Lower leg skin (tissue), 4 donors: Measurements from ENCODE around the gene CLMN. TPM values are rescaled to one million over a fixed set of nuclear protein-coding genes. Genes with fewer than 3 reads are reported as not detected.

ENCODE experiments used
- DNase-seq, 2 donors: peaks; one replicate each; pipeline ENCODE4 v3.0.0-alpha.2; 2019; ENCODE audit warnings: low spot score in 2 of 2
- H3K4me3 ChIP-seq: fragments of 200-600 bp; sonication (generic); 2 replicates; pipeline ENCODE4 v1.5.1; 2017; ENCODE audit warnings: mild to moderate bottlenecking, low read depth; ENCODE audit not compliant: poor library complexity, severe bottlenecking
- POLR2A ChIP-seq, 2 donors: fragments of 450-650 bp; IDR thresholded peaks; one replicate each; pipeline ENCODE4 v1.6.1; 2016 to 2017; ENCODE audit warnings: antibody characterized with exemption in 2 of 2, mild to moderate bottlenecking in 1 of 2, moderate library complexity in 1 of 2
- WGBS, 2 donors: methylation state at CpG; one replicate each; pipeline ENCODE4 v1.1.5; 2018; 5-methylcytosine and 5-hydroxymethylcytosine counted together
- intact Hi-C: fragments of 100-400 bp; cut with DNase I; formaldehyde crosslinking; loops from one replicate; pipeline ENCODE4 v1.15.0; 2023; ENCODE audit warnings: low total_unique reads
- total RNA-seq, 4 donors: library from RNA; depleted of rRNA; stranded (reverse); fragments of >200 nt; gene quantifications; one replicate each; pipeline ENCODE4 v1.1.0, GENCODE V29; 2016
- TF ChIP-seq, protein P1 (sequence below), 3 donors: fragments of 450-650 bp; IDR thresholded peaks; one replicate each; pipeline ENCODE4 v1.5.1; 2016; ENCODE audit warnings: antibody characterized with exemption in 3 of 3, mild to moderate bottlenecking in 3 of 3, moderate library complexity in 2 of 3

The CLMN gene
- total RNA-seq, 4 donors from 2014 or later = 5.6 to 7.6 (median 7.2) TPM

DNA sequence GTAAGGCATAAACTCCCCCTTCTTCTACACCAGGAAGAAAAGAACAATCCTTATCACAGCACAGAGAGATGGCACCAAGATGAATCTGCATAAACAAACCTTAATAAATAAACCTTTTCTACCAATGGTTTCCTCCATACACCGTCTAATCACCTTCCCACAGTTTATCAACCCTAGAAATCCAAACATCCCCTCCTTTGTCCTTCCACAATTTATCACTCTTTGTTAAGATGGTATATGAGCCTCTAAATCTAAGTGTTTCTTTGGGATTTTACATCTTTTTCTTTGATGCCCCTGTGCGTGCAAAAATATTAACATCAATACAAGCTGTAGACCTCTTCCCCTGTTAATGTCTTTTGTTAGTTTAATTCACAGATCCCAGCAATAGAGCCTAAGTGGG, 174.9 kb downstream of the CLMN start:
- H3K4me3 ChIP-seq = no peak overlapping the region
- 92 to 100% methylated on average over 2 of the region's 2 CpGs for WGBS, 2 donors
- DNase-seq = no peak

DNA sequence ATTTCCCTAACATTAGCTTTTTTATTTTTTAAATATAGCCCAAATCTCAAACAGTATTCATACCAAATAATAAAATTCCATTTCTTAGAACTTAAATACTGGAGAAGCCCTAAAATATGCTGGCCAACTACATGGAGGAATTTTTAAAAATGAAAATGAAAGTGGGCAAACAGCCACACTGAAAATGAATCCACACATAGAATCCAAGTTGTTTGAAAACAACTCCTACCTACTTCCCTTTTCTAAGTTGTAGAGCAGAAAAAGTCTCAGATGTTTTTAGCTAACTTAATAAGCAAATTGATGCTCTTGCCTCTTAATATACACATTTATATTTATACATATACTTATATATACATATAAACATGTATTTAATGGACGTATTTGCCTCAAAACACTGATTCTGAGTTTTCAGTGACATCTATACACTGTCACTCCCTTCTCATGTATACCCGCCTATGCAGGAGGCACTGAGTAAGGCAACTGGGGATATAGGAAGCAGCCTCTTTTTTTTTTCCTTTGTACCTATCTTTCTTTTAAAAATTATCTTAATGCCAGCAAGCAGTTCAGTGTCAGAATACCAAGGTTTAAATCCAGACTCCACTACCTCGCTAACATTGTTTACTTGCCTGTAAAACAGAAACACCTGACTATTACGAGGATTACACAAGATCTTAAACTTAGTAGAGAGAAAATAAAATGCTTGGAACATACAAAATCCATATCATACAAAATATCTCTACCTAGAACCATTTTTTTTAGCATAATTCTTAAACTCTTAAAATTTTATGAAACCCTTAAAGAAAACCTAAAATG, 175.7 kb downstream of the CLMN start:
- no peak for TF ChIP-seq POLR2A (IDR thresholded peaks at IDR 0.05)
- TF ChIP-seq, protein P1, sequence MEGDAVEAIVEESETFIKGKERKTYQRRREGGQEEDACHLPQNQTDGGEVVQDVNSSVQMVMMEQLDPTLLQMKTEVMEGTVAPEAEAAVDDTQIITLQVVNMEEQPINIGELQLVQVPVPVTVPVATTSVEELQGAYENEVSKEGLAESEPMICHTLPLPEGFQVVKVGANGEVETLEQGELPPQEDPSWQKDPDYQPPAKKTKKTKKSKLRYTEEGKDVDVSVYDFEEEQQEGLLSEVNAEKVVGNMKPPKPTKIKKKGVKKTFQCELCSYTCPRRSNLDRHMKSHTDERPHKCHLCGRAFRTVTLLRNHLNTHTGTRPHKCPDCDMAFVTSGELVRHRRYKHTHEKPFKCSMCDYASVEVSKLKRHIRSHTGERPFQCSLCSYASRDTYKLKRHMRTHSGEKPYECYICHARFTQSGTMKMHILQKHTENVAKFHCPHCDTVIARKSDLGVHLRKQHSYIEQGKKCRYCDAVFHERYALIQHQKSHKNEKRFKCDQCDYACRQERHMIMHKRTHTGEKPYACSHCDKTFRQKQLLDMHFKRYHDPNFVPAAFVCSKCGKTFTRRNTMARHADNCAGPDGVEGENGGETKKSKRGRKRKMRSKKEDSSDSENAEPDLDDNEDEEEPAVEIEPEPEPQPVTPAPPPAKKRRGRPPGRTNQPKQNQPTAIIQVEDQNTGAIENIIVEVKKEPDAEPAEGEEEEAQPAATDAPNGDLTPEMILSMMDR (IDR thresholded peaks at IDR 0.05) = no peak
- DNase-seq = no peak
- 72 to 80% methylated on average over 4 of the region's 4 CpGs for WGBS, 2 donors
- intact Hi-C loops = no loop called here
- H3K4me3 ChIP-seq = no peak overlapping the region

More for the DNA sequence above, 174.9 kb downstream of the CLMN start:
- TF ChIP-seq POLR2A (IDR thresholded peaks at IDR 0.05) = no peak
- TF ChIP-seq, protein P1 (IDR thresholded peaks at IDR 0.05) = no peak
- intact Hi-C loops = no loop called here

DNA sequence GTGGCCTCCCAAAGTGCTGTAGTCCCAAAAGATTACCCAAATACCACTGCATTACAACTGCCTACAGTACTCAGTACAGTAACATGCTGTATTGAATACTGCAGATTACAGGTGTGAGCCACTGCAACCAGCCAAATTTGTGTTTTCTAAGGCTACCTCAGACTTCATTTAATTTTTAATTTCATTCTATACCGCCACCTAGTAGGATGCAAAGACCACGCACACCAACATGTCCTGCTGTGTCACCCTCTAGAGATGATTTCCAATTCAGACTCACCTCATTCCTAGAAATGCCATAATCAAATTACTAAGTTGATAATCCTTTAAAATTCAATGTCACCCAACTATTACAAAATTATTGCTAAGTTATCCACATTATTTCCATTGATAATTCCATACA, 177.5 kb downstream of the CLMN start:
- TF ChIP-seq, protein P1 (IDR thresholded peaks at IDR 0.05) = no peak
- TF ChIP-seq POLR2A (IDR thresholded peaks at IDR 0.05) = no peak
- H3K4me3 ChIP-seq = no peak overlapping the region
- intact Hi-C loops = no loop called here
- WGBS, 2 donors = 92 to 98% methylated on average over 2 of the region's 2 CpGs
- no peak for DNase-seq

DNA sequence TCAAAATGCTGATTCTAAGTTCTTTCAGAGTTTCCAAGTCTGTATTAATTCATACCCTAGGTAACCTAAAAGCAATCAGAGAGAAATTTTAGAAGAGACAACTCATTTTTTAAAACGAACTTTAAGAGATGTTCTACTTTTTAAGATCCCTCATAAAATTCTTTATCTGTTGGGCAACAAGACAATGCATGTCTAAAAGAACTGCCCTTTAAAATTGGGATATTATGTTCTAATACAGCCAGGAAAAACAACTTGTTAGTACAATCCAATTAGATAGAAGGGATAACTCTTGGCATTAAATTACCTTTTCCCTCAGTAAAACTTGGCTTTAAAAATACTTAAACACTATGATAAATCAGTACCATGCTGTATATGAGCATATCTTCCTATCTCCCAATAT, 178.0 kb downstream of the CLMN start:
- intact Hi-C loops = no loop called here
- DNase-seq = no peak
- H3K4me3 ChIP-seq = no peak overlapping the region
- 32 to 34% methylated on average over 1 of the region's 1 CpG for WGBS, 2 donors
- no peak for TF ChIP-seq POLR2A (IDR thresholded peaks at IDR 0.05)
- TF ChIP-seq, protein P1 (IDR thresholded peaks at IDR 0.05) = no peak

DNA sequence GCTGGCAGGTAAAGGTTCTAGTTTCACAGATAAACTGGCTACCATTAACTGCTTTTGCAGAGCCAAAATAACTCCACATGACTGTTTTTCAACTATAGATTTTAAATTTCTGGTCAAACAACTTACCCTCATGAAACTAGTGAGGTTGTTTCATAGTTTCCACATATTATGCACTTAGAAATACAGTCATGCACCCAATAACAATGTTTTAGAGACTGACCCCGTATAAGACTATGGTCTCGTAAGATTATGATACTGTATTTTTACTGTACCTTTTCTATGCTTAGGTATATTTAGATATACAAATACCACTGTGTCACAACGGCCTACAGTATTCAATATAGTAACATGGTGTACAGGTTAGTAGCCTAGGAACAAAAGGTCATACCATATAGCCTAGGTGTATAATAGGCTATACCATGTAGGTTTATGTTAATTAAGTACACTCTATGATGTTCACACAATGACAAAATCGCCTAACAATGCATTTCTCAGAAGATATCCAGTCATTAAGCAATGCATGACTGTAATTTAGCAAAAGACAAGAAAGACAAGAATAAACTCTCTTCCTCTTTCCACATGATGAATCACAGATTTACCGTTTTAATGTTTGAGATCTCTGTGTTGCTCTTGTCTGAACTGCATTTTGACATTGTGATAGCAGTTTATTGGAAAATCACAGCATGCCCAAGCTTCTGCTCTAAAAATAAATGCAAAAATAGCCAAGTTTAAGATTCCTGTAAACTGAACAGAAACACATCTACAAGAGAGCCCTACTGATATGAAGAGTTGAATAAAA, 179.4 kb downstream of the CLMN start:
- TF ChIP-seq, protein P1 (IDR thresholded peaks at IDR 0.05) = no peak
- no peak for TF ChIP-seq POLR2A (IDR thresholded peaks at IDR 0.05)
- H3K4me3 ChIP-seq = no peak overlapping the region
- intact Hi-C loops = no loop called here
- no peak for DNase-seq
- 56 to 62% methylated on average over 5 of the region's 5 CpGs for WGBS, 2 donors
